Measurements from ENCODE around the gene SAMD4A.

GRCh38 chr14:54653712-54654469, 87.0 kb downstream of the SAMD4A start:
- TF ChIP-seq, protein P1, sequence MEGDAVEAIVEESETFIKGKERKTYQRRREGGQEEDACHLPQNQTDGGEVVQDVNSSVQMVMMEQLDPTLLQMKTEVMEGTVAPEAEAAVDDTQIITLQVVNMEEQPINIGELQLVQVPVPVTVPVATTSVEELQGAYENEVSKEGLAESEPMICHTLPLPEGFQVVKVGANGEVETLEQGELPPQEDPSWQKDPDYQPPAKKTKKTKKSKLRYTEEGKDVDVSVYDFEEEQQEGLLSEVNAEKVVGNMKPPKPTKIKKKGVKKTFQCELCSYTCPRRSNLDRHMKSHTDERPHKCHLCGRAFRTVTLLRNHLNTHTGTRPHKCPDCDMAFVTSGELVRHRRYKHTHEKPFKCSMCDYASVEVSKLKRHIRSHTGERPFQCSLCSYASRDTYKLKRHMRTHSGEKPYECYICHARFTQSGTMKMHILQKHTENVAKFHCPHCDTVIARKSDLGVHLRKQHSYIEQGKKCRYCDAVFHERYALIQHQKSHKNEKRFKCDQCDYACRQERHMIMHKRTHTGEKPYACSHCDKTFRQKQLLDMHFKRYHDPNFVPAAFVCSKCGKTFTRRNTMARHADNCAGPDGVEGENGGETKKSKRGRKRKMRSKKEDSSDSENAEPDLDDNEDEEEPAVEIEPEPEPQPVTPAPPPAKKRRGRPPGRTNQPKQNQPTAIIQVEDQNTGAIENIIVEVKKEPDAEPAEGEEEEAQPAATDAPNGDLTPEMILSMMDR (IDR thresholded peaks at IDR 0.05): no peak
- no peak for TF ChIP-seq POLR2A (IDR thresholded peaks at IDR 0.05)
